Stomach (tissue), 9 donors: ENCODE measurements around the gene C2orf76. TPM values are rescaled to one million over a fixed set of nuclear protein-coding genes. Genes with fewer than 3 reads are reported as not detected.

Source experiments
- DNase-seq, 2 donors: peaks; one replicate each; pipeline versions ENCODE4 v3.0.0 to v3.0.0-alpha.2; 2013 to 2019
- H3K27ac ChIP-seq, 5 donors: fragments of 200-600 bp in 4 of 5; sonication (generic) in 4 of 5; one replicate each; pipeline ENCODE4 v1.5.1; 2013 to 2019; ENCODE audit warnings: mild to moderate bottlenecking in 1 of 5, moderate library complexity in 1 of 5
- H3K27me3 ChIP-seq, 3 donors: fragments of 200-600 bp; sonication (generic); one replicate each; pipeline ENCODE4 v1.5.1; 2017 to 2019; ENCODE audit warnings: mixed run types in 1 of 3
- H3K36me3 ChIP-seq, 4 donors: fragments of 200-600 bp; sonication (generic); 1 replicate in 3 of 4; 2 replicates in 1 of 4; pipeline ENCODE4 v1.5.1; 2016 to 2019
- H3K4me1 ChIP-seq, 4 donors: fragments of 200-600 bp; sonication (generic); one replicate each; pipeline ENCODE4 v1.5.1; 2016 to 2019
- H3K4me3 ChIP-seq, 4 donors: fragments of 200-600 bp; sonication (generic) in 3 of 4; one replicate each; pipeline ENCODE4 v1.5.1; 2016 to 2019; ENCODE audit warnings: mild to moderate bottlenecking in 1 of 4
- H3K9me3 ChIP-seq, 4 donors: fragments of 200-600 bp; sonication (generic); one replicate each; pipeline ENCODE4 v1.5.1; 2016 to 2019
- CTCF ChIP-seq, 7 experiments: fragments of 450-650 bp in 4 of 7; fragments of 200-600 bp in 3 of 7; sonication (generic) in 3 of 7; IDR thresholded peaks; one replicate each; pipeline ENCODE4 v1.5.1; 2016 to 2019; ENCODE audit warnings: antibody characterized with exemption in 7 of 7, control low read depth in 2 of 7, mild to moderate bottlenecking in 1 of 7
- EP300 ChIP-seq: sonication (generic); formaldehyde crosslinking; IDR thresholded peaks from one replicate; pipeline ENCODE4 v1.6.1; 2017; ENCODE audit warnings: antibody characterized with exemption
- POLR2A ChIP-seq, 4 donors: fragments of 450-650 bp; IDR thresholded peaks; one replicate each; pipeline ENCODE4 v1.6.1; 2016; ENCODE audit warnings: antibody characterized with exemption in 4 of 4, control low read depth in 2 of 4, mild to moderate bottlenecking in 1 of 4, moderate library complexity in 1 of 4
- POLR2AphosphoS5 ChIP-seq, 3 donors: sonication (generic); formaldehyde crosslinking; IDR thresholded peaks; one replicate each; pipeline ENCODE4 v1.6.1; 2016; ENCODE audit warnings: antibody characterized with exemption in 3 of 3
- WGBS, 5 donors: extraction: QIAGEN DNeasy Blood & Tissue Kit in 3 of 5; methylation state at CpG; one replicate each; pipeline versions ENCODE4 v1.1.5 to v1.1.7; 2013 to 2018; 5-methylcytosine and 5-hydroxymethylcytosine counted together
- intact Hi-C: fragments of 100-400 bp; cut with DNase I; formaldehyde crosslinking; loops from one replicate; pipeline ENCODE4 v1.15.1; 2023; ENCODE audit warnings: low total_unique reads
- polyA plus RNA-seq, 3 donors: library from polyadenylated mRNA; stranded (reverse); fragments of 200-250 nt; gene quantifications; one replicate each; pipeline ENCODE4 v1.2.3, GENCODE V29; 2013
- total RNA-seq, 5 donors: library from RNA; depleted of rRNA; stranded (reverse); fragments of >200 nt; gene quantifications; one replicate each; pipeline versions ENCODE4 v1.1.0 to v1.2.3, GENCODE V29; 2014 to 2016
- donor health status: healthy with polysubstance abuse.
- donor health status: Bipolar disorder and iron deficiency.
- donor health status: healthy.

C2orf76 gene
- total and polyA plus RNA-seq, 8 donors = 6.7 to 30.9 (median 15.2) TPM; not detected in 1

DNA sequence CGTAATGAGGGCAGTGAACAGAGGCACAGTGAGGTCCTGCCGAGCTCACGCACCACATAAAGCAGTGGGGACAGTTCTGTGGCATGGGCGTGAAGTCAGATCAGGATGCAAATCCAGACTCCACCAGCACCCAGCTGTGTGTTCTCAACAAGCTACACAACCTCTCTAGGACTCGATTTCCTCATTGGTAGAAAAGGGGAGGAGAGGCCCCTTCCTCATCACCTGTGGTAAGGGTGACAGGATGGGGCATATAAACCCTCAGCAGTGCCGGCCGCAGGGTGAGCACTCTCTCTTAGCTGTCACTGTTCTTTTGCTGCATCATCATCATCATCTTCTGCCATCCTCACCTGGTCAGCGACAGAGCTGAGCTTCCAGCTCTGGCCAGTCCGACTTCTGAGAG, 54.8 kb downstream of the C2orf76 start:
- WGBS, 5 donors = 92 to 97% (median 94%) methylated on average over 9 of the region's 9 CpGs

DNA sequence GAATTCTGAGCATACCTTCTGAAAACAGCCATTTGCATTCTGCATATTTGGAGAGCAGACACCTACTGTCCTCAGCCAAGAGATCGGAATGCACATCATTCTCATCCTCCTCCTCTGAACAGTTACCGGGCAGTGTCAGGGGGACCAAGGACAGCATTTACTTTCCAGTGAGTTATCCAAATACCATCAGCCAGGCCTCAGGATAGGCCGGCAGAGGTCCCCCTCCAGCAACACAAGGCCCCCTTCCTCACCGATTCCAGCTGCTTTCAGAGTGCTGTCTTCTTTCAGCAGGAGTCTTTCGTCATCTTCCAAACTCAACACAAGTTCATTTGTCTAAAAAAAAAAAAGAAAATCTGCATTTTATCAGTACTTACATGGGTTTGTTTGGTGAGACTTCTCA, 55.3 kb downstream of the C2orf76 start:
- TF ChIP-seq POLR2AphosphoS5 (IDR thresholded peaks at IDR 0.05) (no peak), CTCF (IDR thresholded peaks at IDR 0.05) (no peak), EP300 (no peak), POLR2A (IDR thresholded peaks at IDR 0.05) (no peak)
- H3K27me3 ChIP-seq = no peaks in the 10 kb centered on the region
- peak in 1 of 2 donors; percentile 44 for DNase-seq

More for the DNA sequence above, 54.8 kb downstream of the C2orf76 start:
- DNase-seq = no peak
- no peaks in the 10 kb centered on the region for H3K9me3 ChIP-seq
- H3K27ac ChIP-seq = no peak overlapping the region
- intact Hi-C loops = no loop called here
- H3K4me3 ChIP-seq = no peak overlapping the region
- H3K36me3 ChIP-seq = peaks cover 0 to 9% (median 2%) of the 10 kb centered on the region in 4 donors
- H3K4me1 ChIP-seq = peaks cover 0 to 3% (median 0%) of the 10 kb centered on the region in 4 donors
- TF ChIP-seq EP300 (no peak), POLR2AphosphoS5 (IDR thresholded peaks at IDR 0.05) (no peak), POLR2A (IDR thresholded peaks at IDR 0.05) (no peak), CTCF (IDR thresholded peaks at IDR 0.05) (no peak)
- no peaks in the 10 kb centered on the region for H3K27me3 ChIP-seq

DNA sequence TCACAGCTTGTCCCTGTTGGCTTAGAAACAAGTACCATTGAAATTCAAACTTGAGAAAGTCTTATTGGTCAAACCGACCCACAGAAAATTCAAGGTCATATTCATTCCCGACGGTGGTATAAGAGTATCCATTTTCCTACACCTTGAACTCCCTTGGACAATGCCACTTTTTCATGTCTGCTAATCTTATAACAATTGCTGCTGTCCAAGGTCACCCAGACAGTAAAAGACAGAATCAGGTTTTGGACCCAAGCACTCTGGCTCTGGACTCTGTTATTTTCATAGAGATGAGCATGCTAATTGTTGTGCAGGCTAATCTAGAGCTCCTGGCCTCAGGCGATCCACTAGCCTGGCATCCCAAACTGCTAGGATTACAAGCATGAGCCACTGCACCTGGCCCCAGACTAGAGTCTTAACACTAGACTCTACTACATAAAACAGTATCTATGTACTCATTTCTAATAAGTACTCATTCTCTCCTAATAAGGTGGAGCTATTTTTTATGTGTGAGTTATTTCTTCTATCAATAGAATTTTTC, 57.8 kb downstream of the C2orf76 start:
- Histone ChIP-seq H3K4me3 (no peak overlapping the region), H3K27me3 (no peaks in the 10 kb centered on the region), H3K27ac (no peak overlapping the region), H3K9me3 (no peaks in the 10 kb centered on the region), H3K36me3 (peaks cover 0 to 9% (median 2%) of the 10 kb centered on the region in 4 donors), H3K4me1 (peaks cover 0 to 7% (median 0%) of the 10 kb centered on the region in 4 donors)
- no peak for DNase-seq
- no peak for TF ChIP-seq POLR2A (IDR thresholded peaks at IDR 0.05)
- TF ChIP-seq POLR2AphosphoS5 (IDR thresholded peaks at IDR 0.05) = no peak
- intact Hi-C loops = no loop called here
- 82 to 99% (median 96%) methylated on average over 4 of the region's 4 CpGs for WGBS, 5 donors

More for the DNA sequence above, 55.3 kb downstream of the C2orf76 start:
- Histone ChIP-seq H3K36me3 (peaks cover 0 to 9% (median 2%) of the 10 kb centered on the region in 4 donors), H3K4me3 (no peak overlapping the region), H3K9me3 (no peaks in the 10 kb centered on the region), H3K27ac (no peak overlapping the region), H3K4me1 (peaks cover 0 to 3% (median 0%) of the 10 kb centered on the region in 4 donors)
- intact Hi-C loops = no loop called here
- WGBS, 5 donors = 85 to 95% (median 91%) methylated on average over 5 of the region's 5 CpGs

DNA sequence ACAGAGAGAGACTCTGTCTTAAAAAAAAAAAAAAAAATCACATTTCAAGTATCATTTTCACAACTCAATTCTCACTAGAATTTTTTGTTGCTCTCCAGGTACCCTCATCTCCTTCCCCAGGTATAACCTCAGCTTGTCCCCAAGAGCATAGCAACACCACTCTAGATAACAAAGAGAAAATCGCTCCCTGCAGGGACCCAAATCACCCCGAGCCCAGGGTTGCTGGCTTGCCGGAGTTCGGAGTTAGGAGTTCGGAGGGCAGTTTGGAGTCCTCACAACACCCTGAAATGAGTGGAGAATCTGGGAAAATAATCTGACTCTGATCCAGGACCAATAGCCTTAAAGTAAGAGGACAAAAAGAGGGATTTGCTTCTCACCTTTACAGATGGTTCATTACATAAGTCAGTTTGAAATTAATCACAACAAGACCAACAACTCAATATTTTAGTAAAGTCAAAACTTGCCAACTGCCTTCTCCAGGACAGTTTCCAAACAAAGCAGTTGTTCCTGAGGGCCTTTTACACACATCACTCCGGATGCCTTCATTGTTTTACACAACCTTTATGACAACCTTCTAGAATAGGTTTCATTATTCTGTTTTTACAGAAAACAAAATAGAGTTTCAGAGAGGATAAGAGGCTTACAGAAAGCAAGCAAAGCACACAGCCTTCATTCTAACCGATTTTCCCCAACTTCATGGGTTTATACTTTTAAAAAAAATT, 59.1 kb downstream of the C2orf76 start:
- no peak overlapping the region for H3K27ac ChIP-seq
- no peaks in the 10 kb centered on the region for H3K27me3 ChIP-seq
- intact Hi-C loops = no loop called here
- H3K4me1 ChIP-seq = peaks cover 0 to 5% (median 0%) of the 10 kb centered on the region in 4 donors
- no peak overlapping the region for H3K4me3 ChIP-seq
- H3K9me3 ChIP-seq = no peaks in the 10 kb centered on the region
- WGBS, 5 donors = 91 to 94% (median 93%) methylated on average over 7 of the region's 7 CpGs
- peaks cover 0 to 9% (median 2%) of the 10 kb centered on the region in 4 donors for H3K36me3 ChIP-seq
- TF ChIP-seq CTCF (IDR thresholded peaks at IDR 0.05) (no peak), POLR2A (IDR thresholded peaks at IDR 0.05) (no peak), EP300 (no peak), POLR2AphosphoS5 (IDR thresholded peaks at IDR 0.05) (no peak)
- DNase-seq = no peak
